Left lung (tissue), 10 donors: ENCODE results near the gene PALLD. TPM values are rescaled to one million over a fixed set of nuclear protein-coding genes. Genes with fewer than 3 reads are reported as not detected.

ENCODE experiments used
- ATAC-seq: fragments of 200-7000 bp; cut with Tn5 transposase; one replicate; pipeline ENCODE4 v1.9.1; 2020; ENCODE audit warnings: moderate library complexity
- DNase-seq, 4 donors: peaks; one replicate each; pipeline ENCODE4 v3.0.0-alpha.2; 2013 to 2020
- H3K27ac ChIP-seq, 2 donors: fragments of 200-600 bp; sonication (generic) in 1 of 2; one replicate each; pipeline versions ENCODE4 v1.5.0 to v1.8.0; 2020 to 2021
- H3K27me3 ChIP-seq, 2 donors: fragments of 200-600 bp; sonication (generic) in 1 of 2; one replicate each; pipeline versions ENCODE4 v1.5.0 to v1.8.0; 2020 to 2021
- H3K36me3 ChIP-seq, 2 donors: fragments of 200-600 bp; sonication (generic) in 1 of 2; one replicate each; pipeline versions ENCODE4 v1.5.0 to v1.8.0; 2020 to 2021
- H3K4me1 ChIP-seq, 2 donors: fragments of 200-600 bp; one replicate each; pipeline ENCODE4 v1.8.0; 2021
- H3K4me3 ChIP-seq, 2 donors: fragments of 200-600 bp; sonication (generic) in 1 of 2; one replicate each; pipeline versions ENCODE4 v1.5.0 to v1.8.0; 2020 to 2021; ENCODE audit warnings: mild to moderate bottlenecking in 1 of 2
- H3K9me3 ChIP-seq, 2 donors: fragments of 200-600 bp; sonication (generic) in 1 of 2; one replicate each; pipeline versions ENCODE4 v1.5.0 to v1.8.0; 2020 to 2021
- CTCF ChIP-seq, 2 donors: fragments of 200-600 bp; sonication (generic) in 1 of 2; IDR thresholded peaks; one replicate each; pipeline versions ENCODE4 v1.5.0 to v1.8.0; 2021; ENCODE audit warnings: antibody characterized with exemption in 2 of 2
- intact Hi-C, 2 donors: fragments of 100-400 bp; cut with DNase I; formaldehyde crosslinking; loops; one replicate each; pipeline versions ENCODE4 v1.11.2 to v1.14.2; 2022
- polyA plus RNA-seq, 6 donors: library from polyadenylated mRNA; unstranded; fragments of 120-200 nt; gene quantifications; one replicate each; pipeline ENCODE4 v1.2.1, GENCODE V29; 2013; ENCODE audit not compliant: insufficient read length in 6 of 6
- total RNA-seq, 2 donors: library from RNA; stranded (reverse); fragmentation: NEBNext Ultra II Directional; extraction: Animal tissue kit (Norgen Biotek cat#: 25700); gene quantifications; one replicate each; pipeline ENCODE4 v1.2.1, GENCODE V29; 2021
- donor health status: DM: no; HTN: yes; CAD: no.
- donor health status: DM: no; HTN: no; CAD: no.

Gene PALLD
- total and polyA plus RNA-seq, 8 donors, result 67.5 to 194 (median 80.4) TPM

GRCh38 chr4:168623011-168623410 is 126.2 kb downstream of the PALLD start:
- Histone ChIP-seq H3K27ac (no peak overlapping the region), H3K4me3 (no peak overlapping the region), H3K9me3 (no peaks in the 10 kb centered on the region), H3K4me1 (no peaks in the 10 kb centered on the region), H3K36me3 (no peaks in the 10 kb centered on the region), H3K27me3 (no peaks in the 10 kb centered on the region)
- ATAC-seq, result no peak
- intact Hi-C loops, result no loop called here
- TF ChIP-seq CTCF (IDR thresholded peaks at IDR 0.05), result no peak
- no peak for DNase-seq

- TF ChIP-seq CTCF (IDR thresholded peaks at IDR 0.05), result no peak
- no peak overlapping the region for H3K27ac ChIP-seq
- H3K4me3 ChIP-seq, result no peak overlapping the region
- no peak for ATAC-seq
- DNase-seq, result no peak
- intact Hi-C loops, result no loop called here
- no peaks in the 10 kb centered on the region for H3K9me3 ChIP-seq
- H3K4me1 ChIP-seq, result no peaks in the 10 kb centered on the region
- H3K27me3 ChIP-seq, result no peaks in the 10 kb centered on the region
- no peaks in the 10 kb centered on the region for H3K36me3 ChIP-seq
Measured at GRCh38 chr4:168623484-168623883, 126.6 kb downstream of the PALLD start.

GRCh38 chr4:168628251-168628650 is 131.4 kb downstream of the PALLD start:
- no peaks in the 10 kb centered on the region for H3K9me3 ChIP-seq
- H3K36me3 ChIP-seq, result no peaks in the 10 kb centered on the region
- ATAC-seq, result no peak
- peaks cover 0 to 46% of the 10 kb centered on the region in 2 donors for H3K27me3 ChIP-seq
- H3K27ac ChIP-seq, result no peak overlapping the region
- H3K4me3 ChIP-seq, result no peak overlapping the region
- no peak for TF ChIP-seq CTCF (IDR thresholded peaks at IDR 0.05)
- H3K4me1 ChIP-seq, result peaks cover 0 to 11% of the 10 kb centered on the region in 2 donors
- no peak for DNase-seq
- intact Hi-C loops, result no loop called here

GRCh38 chr4:168629566-168629965 is 132.7 kb downstream of the PALLD start:
- Histone ChIP-seq H3K9me3 (no peaks in the 10 kb centered on the region), H3K4me1 (peaks cover 0 to 11% of the 10 kb centered on the region in 2 donors), H3K27ac (no peak overlapping the region), H3K4me3 (no peak overlapping the region), H3K36me3 (no peaks in the 10 kb centered on the region), H3K27me3 (peaks cover 0 to 59% of the 10 kb centered on the region in 2 donors)
- ATAC-seq (no peak), DNase-seq (no peak)
- TF ChIP-seq CTCF (IDR thresholded peaks at IDR 0.05), result no peak
- intact Hi-C loops, result no loop called here

- Histone ChIP-seq H3K4me1 (peaks cover 0 to 11% of the 10 kb centered on the region in 2 donors), H3K27ac (peak overlapping the region; percentile 1 to 77), H3K9me3 (no peaks in the 10 kb centered on the region), H3K4me3 (peak overlapping the region in 1 of 2 donors; percentile 41), H3K27me3 (peaks cover 0 to 67% of the 10 kb centered on the region in 2 donors), H3K36me3 (no peaks in the 10 kb centered on the region)
- intact Hi-C loops, result no loop called here
- DNase-seq (no peak), ATAC-seq (no peak)
- no peak for TF ChIP-seq CTCF (IDR thresholded peaks at IDR 0.05)
Measured at GRCh38 chr4:168630445-168631187, 133.8 kb downstream of the PALLD start.
